K562 (cell line): Measurements from ENCODE around the gene DENND5B. TPM values are rescaled to one million over a fixed set of nuclear protein-coding genes. Genes with fewer than 3 reads are reported as not detected.

Experiments
- ATAC-seq: fragments of 200-7000 bp; cut with Tn5 transposase; 3 replicates; pipeline ENCODE4 v1.9.1; 2020; ENCODE audit warnings: moderate library complexity
- BruUV-seq: library from RNA; stranded (reverse); fragments of 400-500 nt; replicated peaks from 2 replicates; lab custom pipeline; 2021; lab: Mats Ljungman, UMichigan
- CTCF ChIA-PET: fragments of 300-600 bp; formaldehyde crosslinking; extraction: SDS; loops from one replicate; lab custom pipeline; 2021; ENCODE audit warnings: low intra/inter-chr PET ratio; lab: Yijun Ruan, JAX
- POLR2A ChIA-PET: fragments of 300-600, 350-650 bp; sonication (Branson Sonifier 250); formaldehyde crosslinking; extraction: SDS; loops from one replicate; lab custom pipeline; 2021; ENCODE audit warnings: antibody characterized with exemption, inconsistent platforms; lab: Yijun Ruan, JAX
- DNase-seq, 4 experiments: peaks; one replicate each; pipeline versions ENCODE4 v3.0.0 to v3.0.0-alpha.2; 2011 to 2018; ENCODE audit warnings: low spot score in 3 of 4, mixed read lengths in 3 of 4; ENCODE audit errors: extremely low read depth in 1 of 4
- FAIRE-seq: peaks from 2 replicates; lab custom pipeline; 2011; peaks lifted over from hg19 to GRCh38; lab: Jason Lieb, UNC
- H2AFZ ChIP-seq: 2 replicates; pipeline ENCODE4 v1.6.0; 2011; ENCODE audit warnings: low read depth, low read length, control low read depth, inconsistent platforms
- H3K27ac ChIP-seq: fragments of 200-600 bp; 3 replicates; pipeline ENCODE4 v1.8.0; 2011; ENCODE audit warnings: low read depth, mild to moderate bottlenecking, control low read depth, inconsistent platforms, low read length, moderate library complexity, mixed read lengths; ENCODE audit errors: extremely low read depth
- H3K27me3 ChIP-seq, 2 experiments: fragments of 300-600 bp in 1 of 2; 2 replicates in 1 of 2; 3 replicates in 1 of 2; pipeline versions ENCODE4 v1.6.0 to v1.8.0; 2011; ENCODE audit warnings: inconsistent platforms in 2 of 2, low read length in 2 of 2, mild to moderate bottlenecking in 1 of 2, mixed read lengths in 1 of 2, moderate library complexity in 1 of 2; ENCODE audit not compliant: control insufficient read depth in 2 of 2, insufficient read depth in 2 of 2
- H3K36me3 ChIP-seq: fragments of 300-600 bp; 3 replicates; pipeline ENCODE4 v1.8.0; 2011; ENCODE audit warnings: mild to moderate bottlenecking, low read length, inconsistent platforms; ENCODE audit not compliant: control insufficient read depth, insufficient read depth
- H3K4me1 ChIP-seq, 2 experiments: fragments of 200-600 bp in 1 of 2; replicated peaks in 1 of 2; 2 replicates in 1 of 2; 3 replicates in 1 of 2; pipeline versions ENCODE4 v1.5.1 to v1.8.0; 2011; ENCODE audit warnings: inconsistent platforms in 2 of 2, low read length in 2 of 2, mild to moderate bottlenecking in 1 of 2, mixed read lengths in 1 of 2, moderate library complexity in 1 of 2; ENCODE audit not compliant: control insufficient read depth in 2 of 2, insufficient read depth in 2 of 2
- H3K4me2 ChIP-seq: 2 replicates; pipeline ENCODE4 v1.6.1; 2011; ENCODE audit warnings: low read length, control low read depth, inconsistent platforms, mixed read lengths; ENCODE audit not compliant: insufficient read depth
- H3K4me3 ChIP-seq: fragments of 200-600 bp; sonication (generic), shearing (Covaris generic); 2 replicates; pipeline ENCODE4 v1.5.1; 2016; ENCODE audit warnings: control low read depth, inconsistent platforms
- H3K79me2 ChIP-seq: fragments of 200-600 bp; 3 replicates; pipeline ENCODE4 v1.8.0; 2011; ENCODE audit warnings: low read length, inconsistent platforms; ENCODE audit not compliant: control insufficient read depth, insufficient read depth
- H3K9ac ChIP-seq, 2 experiments: 2 replicates each; pipeline versions ENCODE4 v1.6.0 to v1.6.1; 2011; ENCODE audit warnings: low read depth in 2 of 2, low read length in 2 of 2, control low read depth in 1 of 2, inconsistent platforms in 1 of 2, mild to moderate bottlenecking in 1 of 2, mixed read lengths in 1 of 2; ENCODE audit not compliant: insufficient read depth in 1 of 2
- H3K9me1 ChIP-seq: one replicate; pipeline ENCODE4 v1.6.0; 2011; ENCODE audit warnings: inconsistent platforms, mild to moderate bottlenecking, low read length, moderate library complexity; ENCODE audit not compliant: control insufficient read depth, insufficient read depth
- H3K9me3 ChIP-seq: replicated peaks from 2 replicates; pipeline ENCODE4 v1.5.1; 2011; ENCODE audit warnings: low read depth, low read length, inconsistent platforms; ENCODE audit not compliant: control insufficient read depth, insufficient read depth
- H4K20me1 ChIP-seq: replicated peaks from 2 replicates; pipeline ENCODE4 v1.6.1; 2011; ENCODE audit warnings: low read length, inconsistent platforms, mixed read lengths; ENCODE audit not compliant: control insufficient read depth, insufficient read depth
- CAMTA2 ChIP-seq: fragments of 250-450 bp; sonication (Bioruptor Pico); conservative IDR thresholded peaks from 2 replicates; pipeline ENCODE4 v1.5.1; 2022
- CXXC5 ChIP-seq: fragments of 250-450 bp; sonication (Bioruptor Pico); IDR thresholded peaks from 2 replicates; pipeline ENCODE4 v1.8.0; 2022; ENCODE audit warnings: inconsistent platforms, mild to moderate bottlenecking, moderate library complexity
- HDAC6 ChIP-seq: IDR thresholded peaks from 2 replicates; pipeline ENCODE4 v1.6.1; 2012; ENCODE audit warnings: low read depth, mild to moderate bottlenecking, control low read depth, inconsistent platforms, low read length, moderate library complexity
- MYNN ChIP-seq, 2 experiments: sonication (generic); formaldehyde crosslinking in 1 of 2; IDR thresholded peaks; 2 replicates each; pipeline versions ENCODE4 v1.5.0 to v1.6.1; 2016 to 2020; ENCODE audit warnings: antibody characterized with exemption in 1 of 2, missing genetic modification reagents in 1 of 2
- NR1H2 ChIP-seq: sonication (generic); formaldehyde crosslinking; IDR thresholded peaks from 2 replicates; pipeline ENCODE4 v1.4.0; 2020; ENCODE audit warnings: mild to moderate bottlenecking, missing genetic modification reagents
- PYGO2 ChIP-seq: fragments of 450-650 bp; IDR thresholded peaks from 2 replicates; pipeline ENCODE4 v1.6.1; 2016; ENCODE audit warnings: mild to moderate bottlenecking, missing genetic modification characterization, moderate library complexity, missing compliant biosample characterization
- ZNF232 ChIP-seq: sonication (generic); formaldehyde crosslinking; IDR thresholded peaks from 2 replicates; pipeline ENCODE4 v1.8.0; 2022; ENCODE audit warnings: mild to moderate bottlenecking, missing genetic modification reagents
- ZNF436 ChIP-seq: fragments of 250-450, 450-650 bp; sonication (Bioruptor Pico); formaldehyde crosslinking; IDR thresholded peaks from 2 replicates; pipeline ENCODE4 v1.7.0; 2020; ENCODE audit warnings: mild to moderate bottlenecking
- ZNF583 ChIP-seq: fragments of 250-450 bp; sonication (Bioruptor Pico); IDR thresholded peaks from 2 replicates; pipeline ENCODE4 v1.4.0; 2020
- ZNF644 ChIP-seq: fragments of 200-800 bp; sonication (Bioruptor generic); IDR thresholded peaks from 2 replicates; pipeline ENCODE4 v1.6.1; 2016; ENCODE audit warnings: low read depth, missing genetic modification characterization, missing compliant biosample characterization
- ZNF77 ChIP-seq: fragments of 250-450 bp; sonication (Bioruptor Pico); IDR thresholded peaks from 2 replicates; pipeline ENCODE4 v1.5.0; 2020
- WGBS: fragments of 100-300 bp; shearing (Covaris generic); methylation state at CpG from one replicate; pipeline ENCODE4 v1.1.6; 2016; ENCODE audit warnings: low coverage, mixed read lengths; ENCODE audit not compliant: insufficient coverage; ENCODE audit errors: missing lambda C conversion rate; 5-methylcytosine and 5-hydroxymethylcytosine counted together
- in situ Hi-C: fragments of 300-500 bp; cut with MboI; formaldehyde crosslinking; loops from 4 replicates; pipeline ENCODE4 v1.15.0; 2018; ENCODE audit warnings: inconsistent platforms, mixed read lengths
- intact Hi-C: fragments of 100-400 bp; cut with micrococcal nuclease; formaldehyde crosslinking; loops from 2 replicates; pipeline ENCODE4 v1.14.2; 2022
- polyA plus RNA-seq, 8 experiments: library from polyadenylated mRNA; depleted of rRNA in 4 of 8; stranded (reverse) in 5 of 8; unstranded in 3 of 8; fragments of >200 nt; fragmentation: Nextera tagmentation in 2 of 8; fragmentation: Illumina TruSeq in 1 of 8; extraction: Ambion mirVana in 2 of 8; extraction: Trizol in 1 of 8; gene quantifications; 2 replicates each; pipeline versions ENCODE4 v1.2.1 to v1.2.3, GENCODE V29; 2011 to 2014; ENCODE audit warnings: inconsistent platforms in 1 of 8, missing spikeins in 1 of 8
- total RNA-seq, 7 experiments: library from RNA; depleted of rRNA in 6 of 7; stranded (reverse); fragments of >200 nt in 6 of 7; fragmentation: Illumina TruSeq in 2 of 7; extraction: Trizol in 2 of 7; gene quantifications; 2 replicates each; pipeline versions ENCODE4 v1.2.1 to v1.2.3, GENCODE V29; 2011 to 2021; ENCODE audit warnings: low replicate concordance in 1 of 7
- TF ChIP-seq, protein P1 (sequence below): IDR thresholded peaks from 3 replicates; pipeline ENCODE4 v1.6.1; 2011; ENCODE audit warnings: borderline replicate concordance, mild to moderate bottlenecking, moderate library complexity; ENCODE audit not compliant: insufficient read length; ENCODE audit errors: extremely low read depth
- TF ChIP-seq, protein P2 (sequence below), 2 experiments: fragments of 150-350 bp in 1 of 2; IDR thresholded peaks; 2 replicates each; pipeline ENCODE4 v1.6.1; 2012 to 2016; ENCODE audit warnings: low read depth in 2 of 2, low read length in 2 of 2, mild to moderate bottlenecking in 1 of 2, moderate library complexity in 1 of 2
- TF ChIP-seq, protein P3 (sequence below), 3 experiments: IDR thresholded peaks in 2 of 3; conservative IDR thresholded peaks in 1 of 3; 2 replicates each; pipeline ENCODE4 v1.5.1; 2011 to 2012; ENCODE audit warnings: low read length in 3 of 3, mild to moderate bottlenecking in 3 of 3, control low read depth in 2 of 3, improper control_type of control experiment in 1 of 3, inconsistent platforms in 1 of 3, low read depth in 1 of 3, mixed read lengths in 1 of 3, moderate library complexity in 1 of 3; ENCODE audit not compliant: insufficient read depth in 2 of 3

DENND5B gene
- total and polyA plus RNA-seq, 9 of the 15 experiments (the other 6 are each of a cell fraction or from before 2014, with no cell fraction given), result 0.99 to 6.0 (median 3.6) TPM

DNA sequence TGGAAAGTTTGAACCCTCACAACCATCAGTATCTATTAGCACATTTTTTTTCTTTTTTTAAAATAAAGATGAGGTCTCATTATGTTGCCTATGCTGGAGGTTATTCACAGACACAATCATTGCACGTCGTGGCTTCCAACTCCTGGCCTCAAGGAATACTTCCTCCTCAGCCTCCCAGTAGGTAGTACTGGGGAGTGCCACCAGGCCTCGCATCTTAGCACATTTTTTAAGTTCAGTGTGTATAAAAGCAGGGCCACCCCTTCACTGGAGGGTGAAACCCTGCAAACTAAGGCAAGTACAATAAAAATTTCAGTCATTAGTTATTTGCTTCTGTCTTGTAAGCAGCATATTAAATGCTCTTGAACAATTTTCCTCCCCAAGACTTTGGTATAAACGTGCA is 150.8 kb downstream of the DENND5B start (continued):
- TF ChIP-seq ZNF436 (CRISPR knock-in tag) (no peak), PYGO2 (tag) (no peak), CAMTA2 (no peak), HDAC6 (no peak), CXXC5 (CRISPR knock-in tag) (no peak)
- TF ChIP-seq, protein P1, sequence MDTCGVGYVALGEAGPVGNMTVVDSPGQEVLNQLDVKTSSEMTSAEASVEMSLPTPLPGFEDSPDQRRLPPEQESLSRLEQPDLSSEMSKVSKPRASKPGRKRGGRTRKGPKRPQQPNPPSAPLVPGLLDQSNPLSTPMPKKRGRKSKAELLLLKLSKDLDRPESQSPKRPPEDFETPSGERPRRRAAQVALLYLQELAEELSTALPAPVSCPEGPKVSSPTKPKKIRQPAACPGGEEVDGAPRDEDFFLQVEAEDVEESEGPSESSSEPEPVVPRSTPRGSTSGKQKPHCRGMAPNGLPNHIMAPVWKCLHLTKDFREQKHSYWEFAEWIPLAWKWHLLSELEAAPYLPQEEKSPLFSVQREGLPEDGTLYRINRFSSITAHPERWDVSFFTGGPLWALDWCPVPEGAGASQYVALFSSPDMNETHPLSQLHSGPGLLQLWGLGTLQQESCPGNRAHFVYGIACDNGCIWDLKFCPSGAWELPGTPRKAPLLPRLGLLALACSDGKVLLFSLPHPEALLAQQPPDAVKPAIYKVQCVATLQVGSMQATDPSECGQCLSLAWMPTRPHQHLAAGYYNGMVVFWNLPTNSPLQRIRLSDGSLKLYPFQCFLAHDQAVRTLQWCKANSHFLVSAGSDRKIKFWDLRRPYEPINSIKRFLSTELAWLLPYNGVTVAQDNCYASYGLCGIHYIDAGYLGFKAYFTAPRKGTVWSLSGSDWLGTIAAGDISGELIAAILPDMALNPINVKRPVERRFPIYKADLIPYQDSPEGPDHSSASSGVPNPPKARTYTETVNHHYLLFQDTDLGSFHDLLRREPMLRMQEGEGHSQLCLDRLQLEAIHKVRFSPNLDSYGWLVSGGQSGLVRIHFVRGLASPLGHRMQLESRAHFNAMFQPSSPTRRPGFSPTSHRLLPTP, result no peak

DNA sequence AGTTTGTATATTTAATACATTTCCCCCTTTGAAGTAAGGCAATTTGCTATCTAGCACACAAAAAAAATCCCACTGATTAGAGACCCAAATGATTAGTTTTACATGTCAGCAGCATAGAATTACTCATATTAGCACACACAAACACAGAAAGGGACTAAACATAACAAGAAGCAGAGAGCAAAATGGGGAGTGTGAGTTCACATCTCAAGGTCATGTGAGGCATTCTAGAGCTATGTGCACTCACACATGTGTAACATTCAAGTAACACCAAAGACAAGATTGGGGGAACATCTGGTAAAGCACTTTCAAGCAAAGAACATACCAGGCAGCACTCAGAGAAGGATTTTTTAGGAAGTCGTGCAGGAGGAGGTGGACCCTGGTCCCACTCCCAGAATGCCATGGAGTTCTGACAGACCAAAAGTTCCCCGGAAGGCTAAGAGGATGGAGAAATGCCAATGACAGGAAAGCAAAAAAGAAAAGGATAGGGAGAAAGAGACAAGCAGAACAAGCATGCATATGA is 159.2 kb downstream of the DENND5B start:
- no peak overlapping the region for H2AFZ ChIP-seq
- no peak overlapping the region for H3K4me2 ChIP-seq
- FAIRE-seq (no peak), DNase-seq (no peak), ATAC-seq (no peak)
- no peaks in the 10 kb centered on the region for H3K9me1 ChIP-seq
- WGBS, result 0% methylated on average over 2 of the region's 2 CpGs
- H4K20me1 ChIP-seq, result no peaks in the 10 kb centered on the region
- peaks cover 8 to 14% of the 10 kb centered on the region in 2 experiments; a peak in 4 of 5 replicates for H3K27me3 ChIP-seq
- no peaks in the 10 kb centered on the region for H3K79me2 ChIP-seq
- no TSS peak for BruUV-seq
- H3K4me1 ChIP-seq, result no peaks in the 10 kb centered on the region
- no peak overlapping the region for H3K9ac ChIP-seq
- H3K27ac ChIP-seq, result no peak overlapping the region
- in situ Hi-C loops, result no loop called here
- H3K4me3 ChIP-seq, result no peak overlapping the region
- intact Hi-C loops, result no loop called here
- no peaks in the 10 kb centered on the region for H3K36me3 ChIP-seq
- POLR2A ChIA-PET, result no interaction called here
- CTCF ChIA-PET, result no interaction called here
- no peaks in the 10 kb centered on the region for H3K9me3 ChIP-seq
- TF ChIP-seq, protein P2, sequence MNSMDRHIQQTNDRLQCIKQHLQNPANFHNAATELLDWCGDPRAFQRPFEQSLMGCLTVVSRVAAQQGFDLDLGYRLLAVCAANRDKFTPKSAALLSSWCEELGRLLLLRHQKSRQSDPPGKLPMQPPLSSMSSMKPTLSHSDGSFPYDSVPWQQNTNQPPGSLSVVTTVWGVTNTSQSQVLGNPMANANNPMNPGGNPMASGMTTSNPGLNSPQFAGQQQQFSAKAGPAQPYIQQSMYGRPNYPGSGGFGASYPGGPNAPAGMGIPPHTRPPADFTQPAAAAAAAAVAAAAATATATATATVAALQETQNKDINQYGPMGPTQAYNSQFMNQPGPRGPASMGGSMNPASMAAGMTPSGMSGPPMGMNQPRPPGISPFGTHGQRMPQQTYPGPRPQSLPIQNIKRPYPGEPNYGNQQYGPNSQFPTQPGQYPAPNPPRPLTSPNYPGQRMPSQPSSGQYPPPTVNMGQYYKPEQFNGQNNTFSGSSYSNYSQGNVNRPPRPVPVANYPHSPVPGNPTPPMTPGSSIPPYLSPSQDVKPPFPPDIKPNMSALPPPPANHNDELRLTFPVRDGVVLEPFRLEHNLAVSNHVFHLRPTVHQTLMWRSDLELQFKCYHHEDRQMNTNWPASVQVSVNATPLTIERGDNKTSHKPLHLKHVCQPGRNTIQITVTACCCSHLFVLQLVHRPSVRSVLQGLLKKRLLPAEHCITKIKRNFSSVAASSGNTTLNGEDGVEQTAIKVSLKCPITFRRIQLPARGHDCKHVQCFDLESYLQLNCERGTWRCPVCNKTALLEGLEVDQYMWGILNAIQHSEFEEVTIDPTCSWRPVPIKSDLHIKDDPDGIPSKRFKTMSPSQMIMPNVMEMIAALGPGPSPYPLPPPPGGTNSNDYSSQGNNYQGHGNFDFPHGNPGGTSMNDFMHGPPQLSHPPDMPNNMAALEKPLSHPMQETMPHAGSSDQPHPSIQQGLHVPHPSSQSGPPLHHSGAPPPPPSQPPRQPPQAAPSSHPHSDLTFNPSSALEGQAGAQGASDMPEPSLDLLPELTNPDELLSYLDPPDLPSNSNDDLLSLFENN (IDR thresholded peaks at IDR 0.05; ENCODE audit: low read depth in 2 of 2, low read length in 2 of 2), result no peak
- TF ChIP-seq ZNF77 (CRISPR knock-in tag) (no peak), MYNN (IDR thresholded peaks at IDR 0.05) (no peak), MYNN (CRISPR knock-in tag; IDR thresholded peaks at IDR 0.05) (no peak), ZNF644 (tag) (no peak), NR1H2 (CRISPR knock-in tag) (no peak), ZNF583 (CRISPR knock-in tag) (no peak), ZNF232 (CRISPR knock-in tag) (no peak)
- TF ChIP-seq, protein P3, sequence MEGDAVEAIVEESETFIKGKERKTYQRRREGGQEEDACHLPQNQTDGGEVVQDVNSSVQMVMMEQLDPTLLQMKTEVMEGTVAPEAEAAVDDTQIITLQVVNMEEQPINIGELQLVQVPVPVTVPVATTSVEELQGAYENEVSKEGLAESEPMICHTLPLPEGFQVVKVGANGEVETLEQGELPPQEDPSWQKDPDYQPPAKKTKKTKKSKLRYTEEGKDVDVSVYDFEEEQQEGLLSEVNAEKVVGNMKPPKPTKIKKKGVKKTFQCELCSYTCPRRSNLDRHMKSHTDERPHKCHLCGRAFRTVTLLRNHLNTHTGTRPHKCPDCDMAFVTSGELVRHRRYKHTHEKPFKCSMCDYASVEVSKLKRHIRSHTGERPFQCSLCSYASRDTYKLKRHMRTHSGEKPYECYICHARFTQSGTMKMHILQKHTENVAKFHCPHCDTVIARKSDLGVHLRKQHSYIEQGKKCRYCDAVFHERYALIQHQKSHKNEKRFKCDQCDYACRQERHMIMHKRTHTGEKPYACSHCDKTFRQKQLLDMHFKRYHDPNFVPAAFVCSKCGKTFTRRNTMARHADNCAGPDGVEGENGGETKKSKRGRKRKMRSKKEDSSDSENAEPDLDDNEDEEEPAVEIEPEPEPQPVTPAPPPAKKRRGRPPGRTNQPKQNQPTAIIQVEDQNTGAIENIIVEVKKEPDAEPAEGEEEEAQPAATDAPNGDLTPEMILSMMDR (IDR thresholded peaks at IDR 0.05 in 2 of 3, conservative IDR thresholded peaks at IDR 0.05 in 1 of 3; ENCODE audit: insufficient read depth in 2 of 3, low read depth in 1 of 3, low read length in 3 of 3), result no peak
